ENCODE results near the gene MED12L. TPM values are rescaled to one million over a fixed set of nuclear protein-coding genes. Genes with fewer than 3 reads are reported as not detected.

The MED12L gene
- total and polyA plus RNA-seq, 2 experiments from 2014 or later: 0.07 to 2.7 TPM

DNA sequence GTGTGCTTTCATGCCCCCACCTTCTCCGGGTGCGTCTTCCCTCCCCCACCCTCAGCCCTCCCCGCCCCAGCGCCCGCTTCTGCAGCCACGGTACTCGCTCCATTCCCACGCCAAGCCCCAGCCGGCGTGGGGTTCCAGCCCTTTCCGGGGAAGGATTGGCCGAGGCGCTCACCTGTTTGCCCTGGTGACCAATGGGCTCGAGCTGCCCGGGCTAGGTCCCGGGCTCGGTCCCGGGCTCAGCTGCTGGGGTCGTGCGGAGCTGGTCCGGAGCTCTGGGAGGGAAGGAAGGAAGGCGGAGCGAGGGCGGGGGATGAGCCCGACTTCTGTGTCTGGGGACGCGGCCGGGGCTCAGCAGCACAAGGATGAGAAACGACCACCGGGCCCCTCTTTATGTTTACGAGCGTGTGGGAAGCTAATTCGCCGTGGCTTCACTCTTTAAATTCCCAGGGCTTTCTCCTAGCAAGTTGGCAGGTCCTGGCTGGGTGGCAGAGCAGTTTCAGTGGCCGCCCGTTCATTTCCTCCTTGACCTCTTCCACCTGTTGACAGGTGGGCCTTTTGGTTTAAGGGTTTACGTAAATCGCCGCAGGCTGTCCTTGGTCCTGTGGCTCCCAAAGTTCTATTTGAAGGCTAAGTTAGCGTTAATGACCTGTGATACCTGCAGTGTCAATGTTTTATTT is 375.4 kb downstream of the MED12L start, which contains the start of gene IGSF10:
Gene IGSF10 (minus strand): TSS at position 288 of the 677 bp plus-strand sequence. CDS start 2,352 bp downstream, outside the sequence.
- H3K27ac ChIP-seq: no peak within 1 kb of the TSS
- H3K9me2 ChIP-seq (replicated peaks; ENCODE audit: insufficient read depth): no peaks in the 10 kb centered on the region
- H3K79me2 ChIP-seq: no peaks in the 10 kb centered on the region
- H3K36me3 ChIP-seq (replicated peaks; ENCODE audit: insufficient read depth, low read depth): no peaks in the 10 kb centered on the region
- no peaks in the 10 kb centered on the region for H4K20me1 ChIP-seq (ENCODE audit: insufficient read depth, poor library complexity, severe bottlenecking)
- peak within 1 kb of the TSS; percentile 94 for H3K4me2 ChIP-seq
- 12% methylated on average over 40 of the region's 40 CpGs for WGBS (ENCODE audit: low lambda C conversion rate, missing lambda C conversion rate)
- TF ChIP-seq CTCF (IDR thresholded peaks at IDR 0.05; ENCODE audit: poor library complexity) (no peak), EZH2phosphoT487 (IDR thresholded peaks at IDR 0.05; ENCODE audit: low read depth, severe bottlenecking, unreplicated experiment) (no peak), EZH2 (IDR thresholded peaks at IDR 0.05; ENCODE audit: borderline replicate concordance) (no peak)
- no peaks in the 10 kb centered on the region for H3K4me1 ChIP-seq (ENCODE audit: insufficient read depth)
- no peaks in the 10 kb centered on the region for H3K9me3 ChIP-seq (ENCODE audit: low read depth)
- peaks cover 7% of the 10 kb centered on the region for H3K27me3 ChIP-seq
- H3K4me3 ChIP-seq: peak within 1 kb of the TSS; percentile 66
- peak; percentile 19 for DNase-seq (ENCODE audit: low spot score)
- H2AFZ ChIP-seq: peak within 1 kb of the TSS; percentile 94

GRCh38 chr3:151462278-151462780 is 376.9 kb downstream of the MED12L start:
- Histone ChIP-seq H4K20me1 (ENCODE audit: insufficient read depth, poor library complexity, severe bottlenecking) (no peaks in the 10 kb centered on the region), H3K9me3 (ENCODE audit: low read depth) (no peaks in the 10 kb centered on the region), H3K4me1 (ENCODE audit: insufficient read depth) (no peaks in the 10 kb centered on the region), H3K36me3 (replicated peaks; ENCODE audit: insufficient read depth, low read depth) (no peaks in the 10 kb centered on the region), H3K79me2 (no peaks in the 10 kb centered on the region), H3K27me3 (peaks cover 7% of the 10 kb centered on the region), H2AFZ (no peak overlapping the region), H3K27ac (no peak overlapping the region), H3K9me2 (replicated peaks; ENCODE audit: insufficient read depth) (no peaks in the 10 kb centered on the region), H3K4me2 (no peak overlapping the region), H3K4me3 (no peak overlapping the region)
- no peak for DNase-seq (ENCODE audit: low spot score)
- WGBS (ENCODE audit: low lambda C conversion rate, missing lambda C conversion rate): 87% methylated on average over 6 of the region's 6 CpGs
- TF ChIP-seq EZH2phosphoT487 (IDR thresholded peaks at IDR 0.05; ENCODE audit: low read depth, severe bottlenecking, unreplicated experiment): no peak
- no peak for TF ChIP-seq EZH2 (IDR thresholded peaks at IDR 0.05; ENCODE audit: borderline replicate concordance)
- TF ChIP-seq CTCF (IDR thresholded peaks at IDR 0.05; ENCODE audit: poor library complexity): no peak

DNA sequence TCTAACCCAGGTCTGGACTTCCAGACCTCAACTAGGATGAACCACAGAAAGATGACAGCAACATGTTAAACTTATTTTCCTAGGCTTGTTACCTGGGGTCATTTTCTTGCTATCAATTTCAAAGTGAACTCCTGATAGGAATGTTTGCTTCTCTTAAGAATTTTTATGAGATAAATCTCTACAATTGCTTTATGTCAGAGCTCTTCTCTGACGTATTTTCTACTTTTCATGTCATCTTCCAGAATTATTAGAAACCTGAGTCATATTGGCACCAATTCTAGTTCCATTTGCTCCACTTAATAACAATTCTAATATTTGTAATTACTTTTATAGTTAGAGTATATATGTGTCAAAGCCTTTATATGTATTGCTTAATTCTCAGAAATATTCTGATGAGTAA is 377.5 kb downstream of the MED12L start:
- Histone ChIP-seq H3K27ac (no peak overlapping the region), H3K4me1 (ENCODE audit: insufficient read depth) (no peaks in the 10 kb centered on the region), H3K27me3 (peaks cover 7% of the 10 kb centered on the region), H3K9me2 (replicated peaks; ENCODE audit: insufficient read depth) (no peaks in the 10 kb centered on the region), H2AFZ (no peak overlapping the region), H3K4me2 (no peak overlapping the region), H4K20me1 (ENCODE audit: insufficient read depth, poor library complexity, severe bottlenecking) (no peaks in the 10 kb centered on the region), H3K79me2 (no peaks in the 10 kb centered on the region), H3K9me3 (ENCODE audit: low read depth) (no peaks in the 10 kb centered on the region), H3K4me3 (no peak overlapping the region), H3K36me3 (replicated peaks; ENCODE audit: insufficient read depth, low read depth) (no peaks in the 10 kb centered on the region)
- WGBS (ENCODE audit: low lambda C conversion rate, missing lambda C conversion rate): 72% methylated on average over 1 of the region's 1 CpG
- TF ChIP-seq CTCF (IDR thresholded peaks at IDR 0.05; ENCODE audit: poor library complexity) (no peak), EZH2 (IDR thresholded peaks at IDR 0.05; ENCODE audit: borderline replicate concordance) (no peak), EZH2phosphoT487 (IDR thresholded peaks at IDR 0.05; ENCODE audit: low read depth, severe bottlenecking, unreplicated experiment) (no peak)
- no peak for DNase-seq (ENCODE audit: low spot score)
